HUES48 (cell line): ENCODE data around the gene NCKAP1.
"Not testable (repeated sequence)": the region's sequence is repeated elsewhere in the genome, so short reads cannot be mapped to it uniquely, and the experiment has no call there.

Source experiments
- H3K27ac ChIP-seq: one replicate; pipeline ENCODE4 v1.7.0; 2013; ENCODE audit warnings: low read depth, low read length, inconsistent platforms
- H3K27me3 ChIP-seq: 2 replicates; pipeline ENCODE4 v1.6.1; 2013; ENCODE audit warnings: mild to moderate bottlenecking, low read length; ENCODE audit not compliant: control insufficient read depth, insufficient read depth
- H3K36me3 ChIP-seq: 2 replicates; pipeline ENCODE4 v1.6.1; 2013; ENCODE audit warnings: low read length; ENCODE audit not compliant: control insufficient read depth, insufficient read depth
- H3K4me1 ChIP-seq: 2 replicates; pipeline ENCODE4 v1.6.1; 2013; ENCODE audit warnings: mild to moderate bottlenecking, low read length; ENCODE audit not compliant: control insufficient read depth, insufficient read depth
- H3K4me3 ChIP-seq: 2 replicates; pipeline ENCODE4 v1.5.1; 2013; ENCODE audit warnings: mild to moderate bottlenecking, low read depth, low read length
- H3K9ac ChIP-seq: 2 replicates; pipeline ENCODE4 v1.6.1; 2013; ENCODE audit warnings: mild to moderate bottlenecking, low read depth, low read length, moderate library complexity
- H3K9me3 ChIP-seq: 2 replicates; pipeline ENCODE4 v1.6.1; 2013; ENCODE audit warnings: low read length; ENCODE audit not compliant: control insufficient read depth, insufficient read depth

The NCKAP1 gene

GRCh38 chr2:182970486-182970885 lies 67.8 kb downstream of the NCKAP1 start:
- Histone ChIP-seq H3K4me1 (no peaks in the 10 kb centered on the region), H3K9me3 (no peaks in the 10 kb centered on the region), H3K9ac (no peak overlapping the region), H3K27ac (no peak overlapping the region), H3K4me3 (no peak overlapping the region), H3K27me3 (no peaks in the 10 kb centered on the region), H3K36me3 (peaks cover 71% of the 10 kb centered on the region)

DNA sequence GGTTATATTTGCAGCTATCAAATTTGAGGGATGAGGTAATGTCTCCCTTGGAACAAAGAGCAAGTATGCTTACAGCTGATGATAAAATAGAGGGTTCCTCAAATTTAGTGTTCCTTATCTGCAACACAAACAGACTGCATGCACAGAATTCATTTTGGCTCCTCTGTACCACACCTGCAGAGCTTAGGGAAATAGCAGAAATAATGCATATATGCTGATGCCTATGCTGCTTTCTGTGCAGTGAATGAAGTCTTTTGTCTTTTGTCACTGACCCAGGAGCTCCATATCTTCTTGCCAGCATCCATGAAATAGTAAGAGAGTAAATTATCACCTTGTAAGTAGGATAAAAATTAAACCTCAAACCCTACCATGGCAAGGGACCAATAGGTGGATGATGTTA lies 69.8 kb downstream of the NCKAP1 start:
- H3K4me1 ChIP-seq: no peaks in the 10 kb centered on the region
- no peaks in the 10 kb centered on the region for H3K9me3 ChIP-seq
- H3K9ac ChIP-seq: no peak overlapping the region
- H3K36me3 ChIP-seq: peaks cover 68% of the 10 kb centered on the region
- H3K27me3 ChIP-seq: no peaks in the 10 kb centered on the region
- H3K27ac ChIP-seq: no peak overlapping the region
- H3K4me3 ChIP-seq: no peak overlapping the region

DNA sequence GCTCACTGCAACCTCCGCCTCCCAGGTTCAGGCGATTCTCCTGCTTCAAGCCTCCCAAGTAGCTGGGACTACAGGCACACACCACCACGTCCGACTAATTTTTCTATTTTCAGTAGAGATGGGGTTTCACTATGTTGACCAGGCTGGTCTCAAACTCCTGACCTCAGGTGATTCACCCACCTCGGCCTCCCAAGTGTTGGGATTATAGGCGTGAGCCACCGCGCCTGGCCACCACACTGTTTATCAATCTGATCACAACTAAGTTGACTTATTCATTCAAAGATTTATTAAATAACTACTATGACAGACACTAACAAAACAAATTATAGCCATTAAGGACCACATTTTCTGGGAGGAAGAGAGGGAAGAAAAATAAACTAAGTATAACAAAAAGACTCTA lies 71.9 kb downstream of the NCKAP1 start:
- not testable (repeated sequence) for H3K4me1 ChIP-seq, H3K27ac ChIP-seq, H3K9ac ChIP-seq, H3K4me3 ChIP-seq, H3K9me3 ChIP-seq, H3K27me3 ChIP-seq
- H3K36me3 ChIP-seq: peaks cover 69% of the 10 kb centered on the region

DNA sequence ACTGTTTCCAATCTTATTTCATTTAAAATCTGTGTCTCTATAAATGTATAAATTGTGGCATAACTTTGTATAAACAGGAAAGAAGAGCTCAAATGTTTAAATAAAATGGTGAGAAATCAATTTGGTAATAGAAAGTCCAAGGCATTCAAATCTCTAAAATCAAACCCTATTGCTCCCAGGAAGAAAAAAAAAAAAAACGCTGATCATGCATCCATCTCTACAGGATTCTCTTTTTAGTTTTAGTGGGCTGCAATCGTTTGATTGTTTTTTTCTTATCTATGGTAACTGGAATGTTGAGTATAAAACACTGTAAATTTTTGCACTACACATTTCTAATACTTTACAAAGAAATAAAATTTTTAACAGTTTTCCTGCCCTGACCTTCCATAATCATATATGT lies 75.6 kb downstream of the NCKAP1 start:
- Histone ChIP-seq H3K4me3 (no peak overlapping the region), H3K36me3 (peaks cover 69% of the 10 kb centered on the region)

GRCh38 chr2:182960869-182961268 lies 77.4 kb downstream of the NCKAP1 start:
- H3K36me3 ChIP-seq: peaks cover 70% of the 10 kb centered on the region
- H3K27ac ChIP-seq, H3K4me1 ChIP-seq, H3K27me3 ChIP-seq, H3K4me3 ChIP-seq, H3K9me3 ChIP-seq, H3K9ac ChIP-seq: not testable (repeated sequence)

More for the DNA sequence above, 75.6 kb downstream of the NCKAP1 start:
- Histone ChIP-seq H3K27me3 (no peaks in the 10 kb centered on the region), H3K27ac (no peak overlapping the region), H3K9ac (no peak overlapping the region), H3K9me3 (no peaks in the 10 kb centered on the region), H3K4me1 (no peaks in the 10 kb centered on the region)

DNA sequence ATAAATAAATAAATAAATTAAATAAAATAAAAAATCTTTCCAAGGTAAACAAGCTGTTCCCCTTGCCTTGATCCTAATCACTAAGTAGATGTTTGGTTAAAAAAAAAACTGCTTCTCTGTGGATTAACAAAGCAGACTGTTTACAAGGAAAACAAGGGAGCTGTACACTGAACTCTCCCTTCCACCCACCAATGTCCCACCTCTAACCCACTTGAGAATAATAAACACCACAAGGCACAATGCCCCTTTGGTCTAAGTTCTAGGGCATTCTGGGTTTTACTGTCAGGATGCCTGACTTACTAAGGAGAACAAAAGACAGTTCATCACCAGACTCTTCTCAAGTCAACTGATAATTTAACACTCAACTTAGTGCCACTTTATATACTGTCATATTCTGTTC lies 83.5 kb downstream of the NCKAP1 start:
- Histone ChIP-seq H3K9ac (no peak overlapping the region), H3K36me3 (peaks cover 78% of the 10 kb centered on the region), H3K4me1 (no peaks in the 10 kb centered on the region), H3K9me3 (no peaks in the 10 kb centered on the region), H3K27ac (no peak overlapping the region), H3K27me3 (no peaks in the 10 kb centered on the region), H3K4me3 (no peak overlapping the region)

DNA sequence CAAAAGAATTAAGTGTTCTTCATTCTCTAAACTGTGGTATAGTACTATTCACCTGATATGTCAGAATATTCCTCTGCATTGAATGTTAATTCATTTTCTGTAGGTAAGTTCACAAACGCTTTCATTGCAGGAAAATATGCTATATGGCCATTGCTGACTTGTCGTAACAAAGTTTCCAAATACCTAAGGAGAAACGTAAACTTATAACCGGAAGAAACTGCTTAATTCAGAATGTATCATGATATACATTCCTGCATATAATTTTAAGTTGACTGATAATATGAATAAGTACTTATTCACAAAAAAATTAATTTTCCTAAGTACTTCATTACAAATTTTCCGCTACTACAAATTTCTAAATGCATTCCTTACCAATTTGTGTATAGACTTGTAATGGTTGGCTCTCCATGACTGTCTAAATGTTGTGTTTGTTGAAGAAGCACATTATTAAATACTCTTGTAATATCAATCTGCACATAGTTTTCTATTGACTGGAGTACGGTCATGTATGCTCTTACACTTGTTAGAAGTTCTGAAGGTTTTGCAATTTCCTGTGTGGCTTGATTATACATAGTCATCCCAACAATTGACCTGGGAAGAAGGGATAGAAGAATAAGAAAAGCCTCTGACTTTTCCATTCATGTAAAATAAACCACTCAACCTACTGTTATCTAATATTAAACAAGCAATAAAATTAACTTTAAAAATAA lies 85.4 kb downstream of the NCKAP1 start:
- H3K27ac ChIP-seq: no peak overlapping the region
- no peak overlapping the region for H3K9ac ChIP-seq
- no peaks in the 10 kb centered on the region for H3K4me1 ChIP-seq
- peaks cover 83% of the 10 kb centered on the region for H3K36me3 ChIP-seq
- H3K4me3 ChIP-seq: no peak overlapping the region
- no peaks in the 10 kb centered on the region for H3K9me3 ChIP-seq
- H3K27me3 ChIP-seq: no peaks in the 10 kb centered on the region

- Histone ChIP-seq H3K9me3 (no peaks in the 10 kb centered on the region), H3K4me3 (no peak overlapping the region), H3K36me3 (peaks cover 83% of the 10 kb centered on the region), H3K27me3 (no peaks in the 10 kb centered on the region), H3K4me1 (no peaks in the 10 kb centered on the region), H3K9ac (no peak overlapping the region), H3K27ac (no peak overlapping the region)
Measured at GRCh38 chr2:182951948-182952663, 86.2 kb downstream of the NCKAP1 start.

DNA sequence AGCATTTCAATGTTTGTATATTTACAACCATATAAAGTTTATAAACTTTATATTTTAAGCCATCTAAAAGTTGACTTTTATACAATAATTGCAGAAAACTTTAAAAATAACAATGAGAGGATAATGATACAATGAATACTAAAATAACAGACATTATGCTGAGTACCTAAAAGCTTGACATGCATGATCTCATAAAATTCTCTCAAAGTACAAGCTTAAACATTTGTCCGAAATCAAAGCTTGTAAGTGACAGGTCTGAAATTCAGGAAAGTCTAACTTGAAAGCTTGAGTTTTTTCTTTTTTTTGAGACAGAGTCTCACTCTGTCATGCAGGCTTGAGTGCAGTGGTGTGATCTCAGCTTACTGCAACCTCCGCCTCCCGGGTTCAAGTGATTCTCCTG lies 87.7 kb downstream of the NCKAP1 start:
- Histone ChIP-seq H3K4me3 (no peak overlapping the region), H3K9ac (no peak overlapping the region), H3K9me3 (no peaks in the 10 kb centered on the region), H3K27me3 (no peaks in the 10 kb centered on the region), H3K36me3 (peaks cover 83% of the 10 kb centered on the region), H3K27ac (no peak overlapping the region), H3K4me1 (no peaks in the 10 kb centered on the region)

DNA sequence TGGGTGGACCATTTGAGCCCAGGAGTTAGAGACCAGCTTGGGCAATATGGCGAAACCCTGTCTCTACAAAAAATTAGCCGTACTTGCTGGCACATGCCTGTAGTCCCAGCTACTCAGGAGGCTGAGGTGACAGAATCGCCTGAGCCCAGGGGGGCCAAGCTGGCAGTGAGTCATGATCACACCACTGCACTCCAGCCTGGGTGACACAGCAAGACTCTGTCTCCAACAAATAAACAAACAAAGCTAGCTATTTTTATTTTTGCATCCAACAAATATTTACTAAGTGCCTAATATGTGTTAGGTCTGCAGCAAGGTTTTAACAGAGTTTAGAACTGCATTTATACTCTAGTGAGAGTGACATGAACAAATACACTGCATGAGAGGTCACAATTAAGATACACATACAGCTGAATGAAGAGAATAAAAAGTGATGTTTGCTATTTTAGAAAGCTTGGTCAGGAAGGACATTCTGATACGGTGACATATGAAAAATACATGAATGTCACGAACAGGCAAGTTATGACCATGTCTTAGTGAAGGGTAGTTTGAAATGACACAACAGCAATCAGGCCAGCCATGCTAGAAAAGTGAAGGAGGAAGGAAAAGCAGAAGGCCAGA lies 88.6 kb downstream of the NCKAP1 start:
- Histone ChIP-seq H3K36me3 (peaks cover 81% of the 10 kb centered on the region), H3K4me1 (no peaks in the 10 kb centered on the region), H3K9me3 (no peaks in the 10 kb centered on the region), H3K4me3 (no peak overlapping the region), H3K27me3 (no peaks in the 10 kb centered on the region), H3K9ac (no peak overlapping the region), H3K27ac (peak overlapping the region; percentile 55)

DNA sequence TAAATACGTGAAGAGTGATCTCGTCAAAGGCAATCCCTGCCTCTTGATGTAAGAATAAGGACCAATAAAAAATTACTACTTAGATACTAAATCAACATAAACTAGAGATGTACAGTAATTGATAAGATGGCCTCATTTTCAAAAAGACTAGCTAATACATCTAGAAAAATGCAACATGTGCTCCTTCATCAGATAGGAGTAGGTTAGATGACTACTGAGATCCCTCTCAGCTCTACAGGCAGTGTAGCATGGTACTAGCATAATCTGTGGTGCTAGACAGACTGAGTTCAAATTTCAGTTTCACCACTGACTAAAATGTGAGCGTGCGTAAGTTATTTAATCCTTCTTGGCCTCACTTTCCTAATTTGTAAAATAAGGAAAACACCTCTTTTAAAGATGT lies 89.2 kb downstream of the NCKAP1 start:
- H3K27ac ChIP-seq: peak overlapping the region; percentile 55

More for the DNA sequence above, 89.2 kb downstream of the NCKAP1 start:
- Histone ChIP-seq H3K9ac (no peak overlapping the region), H3K4me1 (no peaks in the 10 kb centered on the region), H3K36me3 (peaks cover 84% of the 10 kb centered on the region), H3K4me3 (no peak overlapping the region), H3K9me3 (no peaks in the 10 kb centered on the region), H3K27me3 (no peaks in the 10 kb centered on the region)
